ENCODE measurements around the gene OR4C13.
"Not testable (repeated sequence)": the region's sequence is repeated elsewhere in the genome, so short reads cannot be mapped to it uniquely, and the experiment has no call there.

The OR4C13 gene

DNA sequence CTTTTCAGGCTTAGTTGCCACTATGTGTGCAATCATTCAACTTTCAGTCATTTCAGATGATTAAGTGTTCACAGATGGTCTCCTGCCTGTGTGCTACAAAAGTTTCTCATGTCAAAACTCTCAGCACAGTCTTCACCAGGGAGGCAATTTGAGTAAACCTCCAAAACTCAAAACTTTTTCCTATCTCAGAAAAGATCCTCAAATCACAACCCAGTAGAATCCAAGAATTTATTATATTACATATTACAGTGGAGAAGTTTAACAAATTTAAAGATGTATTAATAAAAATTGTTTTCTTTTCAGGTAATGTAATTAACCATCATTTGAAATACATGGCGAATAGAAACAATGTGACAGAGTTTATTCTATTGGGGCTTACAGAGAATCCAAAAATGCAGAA, at the start of gene OR4C13:
TSS of gene OR4C13 (plus strand) at position 301 of the 400 bp plus-strand sequence. CDS start at position 333, 32 bp downstream.
- no peak for DNase-seq (ENCODE audit: low read depth in 3 of 3)

GRCh38 chr11:49911516-49911915, 40.7 kb upstream of the OR4C13 start:
- not testable (repeated sequence) for DNase-seq (ENCODE audit: low read depth in 3 of 3)

- not testable (repeated sequence) for DNase-seq (ENCODE audit: low read depth in 3 of 3)
These were observed 3.5 kb upstream of the OR4C13 start for GRCh38 chr11:49948701-49949100.

DNA sequence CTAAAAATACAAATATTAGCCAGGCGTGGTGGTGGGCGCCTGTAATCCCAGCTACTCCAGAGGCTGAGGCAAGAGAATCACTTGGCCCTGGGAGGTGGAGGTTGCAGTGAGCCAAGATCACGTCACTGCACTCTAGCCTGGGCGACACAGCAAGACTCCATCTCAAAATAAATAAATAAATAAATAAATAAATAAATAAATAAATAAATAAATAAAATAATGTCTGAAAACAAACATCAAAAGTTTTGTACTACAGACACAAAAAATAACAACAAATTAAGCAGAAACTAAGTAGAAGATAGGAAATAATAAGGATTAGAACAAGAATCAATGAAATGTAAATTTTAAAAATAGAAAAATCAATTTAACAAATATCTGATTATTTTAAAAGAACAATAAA, 21.2 kb downstream of the OR4C13 start:
- not testable (repeated sequence) for DNase-seq (ENCODE audit: low read depth in 3 of 3)

DNA sequence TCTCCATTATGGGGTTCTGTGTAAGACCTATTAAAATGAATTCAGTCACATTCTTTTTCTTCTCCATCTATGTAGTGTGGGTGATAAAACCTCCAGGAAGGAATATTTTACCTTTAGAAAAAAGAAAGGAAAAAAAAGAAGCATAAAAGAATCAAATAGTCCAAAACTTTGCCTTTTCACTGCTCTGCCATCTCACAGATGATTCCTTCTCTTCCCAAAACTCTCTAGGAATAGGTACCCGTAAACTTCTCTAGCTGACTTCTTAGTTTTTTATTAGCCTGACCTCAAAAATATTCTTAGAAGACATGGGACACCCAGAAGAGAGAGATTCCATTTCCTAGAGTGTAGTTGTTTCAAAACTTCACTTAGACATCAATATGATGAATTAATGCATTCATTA, 30.2 kb downstream of the OR4C13 start, which contains the start of gene OR4C12:
TSS of gene OR4C12 (minus strand) at position 101 of the 400 bp plus-strand sequence. CDS start at position 67, 34 bp downstream.
- not testable (repeated sequence) for DNase-seq (ENCODE audit: low read depth in 3 of 3)

DNA sequence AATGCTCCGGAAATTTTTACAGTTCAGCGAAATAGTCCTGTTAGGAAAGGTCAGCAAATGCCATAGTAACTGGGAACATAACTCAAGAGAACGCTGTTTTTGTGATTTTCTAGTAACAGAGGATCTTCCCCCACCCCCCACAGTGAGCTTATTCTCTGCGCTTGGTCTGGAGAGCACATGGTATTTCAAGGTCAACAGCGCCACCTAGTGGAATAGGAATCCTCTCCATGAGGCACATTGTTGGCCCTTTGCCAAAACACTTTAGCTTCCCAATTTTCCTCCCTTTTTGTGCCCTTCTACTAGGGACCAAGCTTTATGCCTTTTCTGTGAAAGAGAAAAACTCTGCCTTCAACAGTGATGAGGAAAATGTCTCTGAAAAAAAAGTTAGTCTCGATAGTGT, 43.4 kb downstream of the OR4C13 start:
- DNase-seq (ENCODE audit: low read depth in 3 of 3) = peak in 2 of 3 donors; percentile 16 to 36

Data from stimulated activated CD4-positive, alpha-beta T cell treated with anti-CD3 and anti-CD28 coated beads, TNF-alpha, amount 100 ng/mL, for 48 hours (primary cell).